Activated CD4-positive, alpha-beta T cell treated with anti-CD3 and anti-CD28 coated beads, Interleukin-2, amount 50 U/mL, for 4 hours (primary cell): Measurements from ENCODE around the gene ABHD5.

Source experiments
- DNase-seq, 2 experiments: peaks; one replicate each; pipeline ENCODE4 v3.0.0-alpha.2; 2020

Gene ABHD5

GRCh38 chr3:43727930-43728329 is 37.2 kb downstream of the ABHD5 start:
- no peak for DNase-seq

- DNase-seq, result no peak
Measured at GRCh38 chr3:43728476-43728875, 37.7 kb downstream of the ABHD5 start.

- no peak for DNase-seq
Measured at GRCh38 chr3:43728947-43729346, 38.2 kb downstream of the ABHD5 start.

GRCh38 chr3:43729707-43730414 is 39.1 kb downstream of the ABHD5 start:
- no peak for DNase-seq

GRCh38 chr3:43732747-43733425 is 42.1 kb downstream of the ABHD5 start:
- no peak for DNase-seq

- no peak for DNase-seq
Measured at GRCh38 chr3:43733459-43734384, 43.0 kb downstream of the ABHD5 start.

GRCh38 chr3:43734685-43735084 is 43.9 kb downstream of the ABHD5 start:
- no peak for DNase-seq

GRCh38 chr3:43735618-43736017 is 44.9 kb downstream of the ABHD5 start:
- DNase-seq, result no peak

- DNase-seq, result no peak
Measured at GRCh38 chr3:43736558-43737440, 46.1 kb downstream of the ABHD5 start.

- no peak for DNase-seq
Measured at GRCh38 chr3:43738305-43738704, 47.6 kb downstream of the ABHD5 start.

GRCh38 chr3:43742920-43743319 is 52.2 kb downstream of the ABHD5 start:
- DNase-seq, result no peak

- DNase-seq, result no peak
Measured at GRCh38 chr3:43747641-43748040, 56.9 kb downstream of the ABHD5 start.

- DNase-seq, result no peak
Measured at GRCh38 chr3:43748179-43748578, 57.4 kb downstream of the ABHD5 start.

- DNase-seq, result no peak
Measured at GRCh38 chr3:43748645-43749044, 57.9 kb downstream of the ABHD5 start.

- DNase-seq, result no peak
Measured at GRCh38 chr3:43752905-43753304, 62.2 kb downstream of the ABHD5 start.

- DNase-seq, result no peak
Measured at GRCh38 chr3:43753741-43754715, 63.3 kb downstream of the ABHD5 start.

GRCh38 chr3:43755516-43756200 is 64.9 kb downstream of the ABHD5 start:
- DNase-seq, result no peak

- no peak for DNase-seq
Measured at GRCh38 chr3:43757666-43758321, 67.1 kb downstream of the ABHD5 start.

GRCh38 chr3:43758592-43759225 is 68.0 kb downstream of the ABHD5 start:
- no peak for DNase-seq
